ENCODE data around the gene RCAN1.
"Not testable (repeated sequence)": the region's sequence is repeated elsewhere in the genome, so short reads cannot be mapped to it uniquely, and the experiment has no call there.

RCAN1 gene

DNA sequence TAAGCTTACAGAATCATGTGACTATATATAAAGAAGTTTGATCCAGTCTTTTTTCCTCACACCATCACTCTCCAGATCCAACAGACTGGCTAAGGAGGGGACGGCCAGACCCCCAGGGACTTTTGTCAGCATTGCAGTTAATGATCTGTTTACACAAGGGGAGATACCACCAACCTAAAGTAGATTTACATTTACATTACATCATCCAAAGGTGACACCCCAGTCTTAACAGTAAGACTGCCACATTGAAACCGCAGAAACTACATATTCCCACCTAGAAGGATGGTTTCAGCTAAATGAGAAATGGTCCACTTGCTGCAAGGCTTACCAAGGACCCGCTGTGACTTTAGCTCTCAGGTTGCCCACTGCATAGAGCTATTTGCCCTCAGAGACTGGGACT is 3.4 kb downstream of the RCAN1 start:
- CTCF ChIA-PET, result interaction anchor here (0.9 to 9.5 kb wide), 6 partner anchors 9 to 264 kb away, joined by 3 to 125 read pairs (median 38); no protein-coding TSS in a partner anchor
- no peak for DNase-seq (ENCODE audit: low read depth, low spot score)
- POLR2A ChIA-PET, result no interaction called here

DNA sequence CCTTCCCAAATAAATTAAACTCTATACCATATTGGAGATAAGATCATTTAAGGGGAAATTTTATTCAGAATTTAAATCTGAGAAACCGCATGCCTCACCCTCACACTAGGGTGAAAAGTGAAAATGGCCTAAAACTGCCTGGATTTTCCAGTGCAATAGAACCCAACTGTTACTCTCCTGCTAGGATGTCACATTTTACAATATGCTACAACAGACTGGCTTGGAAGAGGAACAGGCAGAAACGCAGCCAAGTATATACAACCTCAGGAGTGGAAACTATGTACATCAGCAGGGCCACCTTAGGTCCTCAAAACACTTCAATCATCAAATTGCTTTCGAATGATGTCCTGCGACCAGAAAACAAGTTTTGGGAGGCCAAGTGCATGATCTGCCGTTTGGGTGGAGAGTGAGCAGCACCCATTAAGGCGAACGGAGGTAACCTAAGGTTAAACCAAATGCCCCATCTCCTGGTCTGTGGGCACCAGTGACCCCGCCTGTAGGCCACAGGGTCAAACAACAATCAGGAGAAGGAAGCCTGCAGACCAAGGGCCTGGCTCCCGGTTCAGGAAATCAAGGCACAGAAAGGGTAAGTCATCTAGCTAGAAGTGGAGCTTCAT is 4.9 kb downstream of the RCAN1 start:
- no peak overlapping the region for H3K4me3 ChIP-seq (ENCODE audit: low read depth, low read length)
- CTCF ChIA-PET, result interaction anchor here (1.1 to 9.5 kb wide), 5 partner anchors 7 to 108 kb away, joined by 4 to 125 read pairs (median 46); no protein-coding TSS in a partner anchor
- POLR2A ChIA-PET, result no interaction called here
- no peak for DNase-seq (ENCODE audit: low read depth, low spot score)
- TF ChIP-seq, protein P1, sequence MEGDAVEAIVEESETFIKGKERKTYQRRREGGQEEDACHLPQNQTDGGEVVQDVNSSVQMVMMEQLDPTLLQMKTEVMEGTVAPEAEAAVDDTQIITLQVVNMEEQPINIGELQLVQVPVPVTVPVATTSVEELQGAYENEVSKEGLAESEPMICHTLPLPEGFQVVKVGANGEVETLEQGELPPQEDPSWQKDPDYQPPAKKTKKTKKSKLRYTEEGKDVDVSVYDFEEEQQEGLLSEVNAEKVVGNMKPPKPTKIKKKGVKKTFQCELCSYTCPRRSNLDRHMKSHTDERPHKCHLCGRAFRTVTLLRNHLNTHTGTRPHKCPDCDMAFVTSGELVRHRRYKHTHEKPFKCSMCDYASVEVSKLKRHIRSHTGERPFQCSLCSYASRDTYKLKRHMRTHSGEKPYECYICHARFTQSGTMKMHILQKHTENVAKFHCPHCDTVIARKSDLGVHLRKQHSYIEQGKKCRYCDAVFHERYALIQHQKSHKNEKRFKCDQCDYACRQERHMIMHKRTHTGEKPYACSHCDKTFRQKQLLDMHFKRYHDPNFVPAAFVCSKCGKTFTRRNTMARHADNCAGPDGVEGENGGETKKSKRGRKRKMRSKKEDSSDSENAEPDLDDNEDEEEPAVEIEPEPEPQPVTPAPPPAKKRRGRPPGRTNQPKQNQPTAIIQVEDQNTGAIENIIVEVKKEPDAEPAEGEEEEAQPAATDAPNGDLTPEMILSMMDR (IDR thresholded peaks at IDR 0.05; ENCODE audit: insufficient read depth, low read length, missing control alignments), result no peak

More for the DNA sequence above, 3.4 kb downstream of the RCAN1 start:
- TF ChIP-seq, protein P1 (IDR thresholded peaks at IDR 0.05; ENCODE audit: insufficient read depth, low read length, missing control alignments), result no peak
- H3K4me3 ChIP-seq (ENCODE audit: low read depth, low read length), result no peak overlapping the region

DNA sequence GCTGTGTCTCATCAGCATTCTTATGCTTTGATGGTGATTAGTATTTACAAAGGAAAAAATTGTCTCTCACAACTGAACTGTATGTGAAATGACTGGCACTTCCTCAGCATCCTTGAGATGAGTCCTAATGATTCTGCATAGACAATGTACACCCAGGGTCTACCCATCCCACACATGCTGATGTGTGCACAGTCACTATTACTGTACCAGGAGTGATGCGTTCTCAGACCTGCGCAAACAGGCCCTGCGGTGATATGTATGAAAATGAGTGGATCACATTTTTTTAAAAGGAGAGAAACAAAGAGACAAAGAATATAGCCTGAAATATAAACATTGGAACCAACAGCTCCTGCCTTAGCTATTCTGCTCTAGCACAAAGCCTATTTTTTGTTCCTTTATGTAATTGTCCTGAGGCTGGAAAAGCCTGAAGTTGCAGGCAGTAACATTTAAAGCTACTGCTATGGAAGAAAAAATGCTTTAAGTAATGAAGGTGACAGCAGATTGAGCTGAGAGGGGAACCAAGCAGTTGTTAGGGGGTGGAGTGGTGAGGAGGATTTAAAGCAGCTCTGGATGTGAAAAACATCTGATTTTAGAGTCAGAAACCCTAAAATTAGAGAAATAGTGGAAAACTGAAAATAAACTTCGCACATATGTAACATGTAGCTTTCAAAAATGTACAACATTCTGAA is 5.5 kb downstream of the RCAN1 start:
- H3K4me3 ChIP-seq (ENCODE audit: low read depth, low read length), result no peak overlapping the region
- TF ChIP-seq, protein P1 (IDR thresholded peaks at IDR 0.05; ENCODE audit: insufficient read depth, low read length, missing control alignments), result no peak
- CTCF ChIA-PET, result interaction anchor here (0.6 to 8.2 kb wide), 7 partner anchors 13 to 247 kb away, joined by 3 to 50 read pairs (median 4); no protein-coding TSS in a partner anchor
- no peak for DNase-seq (ENCODE audit: low read depth, low spot score)
- POLR2A ChIA-PET, result no interaction called here

DNA sequence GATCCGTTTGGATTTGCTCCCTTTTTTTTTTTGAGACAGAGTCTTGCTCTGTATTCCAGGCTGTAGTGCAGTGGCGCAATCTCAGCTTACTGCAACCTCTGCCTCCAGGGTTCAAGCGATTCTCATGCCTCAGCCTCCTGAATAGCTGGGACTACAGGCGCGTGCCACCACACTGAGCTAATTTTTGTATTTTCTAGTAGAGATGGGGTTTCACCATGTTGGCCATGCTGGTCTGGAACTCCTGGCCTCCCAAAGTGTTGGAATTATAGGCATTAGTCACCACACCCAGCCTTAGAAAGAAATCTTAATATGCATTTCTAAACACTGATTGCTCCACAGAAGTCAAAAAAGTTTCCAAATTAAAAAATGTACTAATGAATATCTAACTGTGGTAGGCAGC is 7.5 kb downstream of the RCAN1 start:
- CTCF ChIA-PET, result interaction anchor here (1.3 to 8.2 kb wide), 4 partner anchors 21 to 100 kb away, joined by 3 to 50 read pairs (median 38); no protein-coding TSS in a partner anchor

DNA sequence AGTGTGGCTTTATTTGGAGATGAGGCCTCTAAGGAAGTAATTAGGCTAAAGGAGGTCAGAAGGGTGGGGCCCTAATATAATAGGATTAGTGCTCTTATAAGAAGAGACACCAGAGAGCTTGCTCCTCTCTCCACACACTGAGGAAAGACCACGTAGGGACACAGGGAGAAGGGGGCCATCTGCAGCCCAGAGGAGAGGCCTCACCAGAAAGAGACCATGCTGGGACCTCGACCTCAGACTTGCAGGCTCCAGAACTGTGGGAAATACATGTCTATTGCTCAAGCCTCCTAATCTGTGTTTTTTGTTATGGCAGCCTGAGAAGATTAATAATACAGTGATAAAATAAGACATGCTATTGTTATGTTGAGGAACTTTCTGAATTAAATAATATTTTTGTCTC is 8.3 kb downstream of the RCAN1 start:
- POLR2A ChIA-PET, result no interaction called here
- no peak overlapping the region for H3K4me3 ChIP-seq (ENCODE audit: low read depth, low read length)
- no peak for DNase-seq (ENCODE audit: low read depth, low spot score)

More for the DNA sequence above, 7.5 kb downstream of the RCAN1 start:
- POLR2A ChIA-PET; DNase-seq (ENCODE audit: low read depth, low spot score); H3K4me3 ChIP-seq (ENCODE audit: low read depth, low read length): not testable (repeated sequence)

DNA sequence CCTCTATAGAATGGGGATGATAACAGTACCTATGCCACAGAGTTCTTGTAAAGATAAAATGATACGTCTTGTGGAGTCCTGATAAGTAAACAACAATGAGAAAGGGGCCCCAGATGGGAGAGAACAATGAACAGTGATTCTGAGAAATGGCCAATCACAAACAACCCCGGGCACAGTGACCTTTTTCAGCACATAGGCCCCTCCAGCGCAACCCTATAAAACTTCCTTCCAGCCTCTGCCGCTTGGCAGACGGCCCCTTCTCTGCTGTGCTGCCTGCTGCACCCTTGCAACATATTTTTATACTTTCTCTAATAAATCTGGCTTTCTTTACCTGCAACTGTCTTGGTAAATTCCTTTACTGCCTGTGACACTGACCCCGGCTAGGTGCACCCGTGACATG is 8.9 kb downstream of the RCAN1 start:
- TF ChIP-seq, protein P1 (IDR thresholded peaks at IDR 0.05; ENCODE audit: insufficient read depth, low read length, missing control alignments), result no peak
- H3K4me3 ChIP-seq (ENCODE audit: low read depth, low read length), result no peak overlapping the region
- ChIA-PET POLR2A (no interaction called here), CTCF (interaction anchor here (0.6 to 8.2 kb wide), 6 partner anchors 9 to 238 kb away, joined by 3 to 336 read pairs (median 24); partner anchors contain the start of genes KCNE1 and RCAN1)
- no peak for DNase-seq (ENCODE audit: low read depth, low spot score)

More for the DNA sequence above, 8.3 kb downstream of the RCAN1 start:
- CTCF ChIA-PET, result interaction anchor here (5.2 to 8.2 kb wide), 3 partner anchors 22 to 99 kb away, joined by 31 to 50 read pairs (median 46); no protein-coding TSS in a partner anchor
- TF ChIP-seq, protein P1 (IDR thresholded peaks at IDR 0.05; ENCODE audit: insufficient read depth, low read length, missing control alignments), result no peak

DNA sequence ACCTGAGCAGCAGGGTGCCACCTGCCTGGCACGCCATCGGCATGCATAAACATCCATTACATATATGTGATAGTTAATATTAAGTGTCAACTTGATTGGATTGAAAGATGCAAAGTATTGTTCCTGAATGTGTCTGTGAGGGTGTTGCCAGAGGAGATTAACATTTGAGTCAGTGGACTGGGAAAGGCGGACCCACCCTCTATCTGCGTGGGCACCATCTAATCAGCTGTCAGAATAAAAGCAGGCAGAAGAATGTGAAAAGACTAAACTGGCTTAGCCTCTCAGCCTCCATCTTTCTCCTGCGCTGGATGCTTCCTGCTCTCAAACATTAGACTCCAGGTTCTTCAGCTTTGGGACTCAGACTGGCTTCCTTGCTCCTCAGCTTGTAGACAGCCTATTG is 10.0 kb downstream of the RCAN1 start:
- DNase-seq (ENCODE audit: low read depth, low spot score); H3K4me3 ChIP-seq (ENCODE audit: low read depth, low read length); POLR2A ChIA-PET: not testable (repeated sequence)
- CTCF ChIA-PET, result interaction anchor here (0.8 to 6.9 kb wide), 6 partner anchors 10 to 237 kb away, joined by 3 to 336 read pairs (median 88); partner anchors contain the start of genes KCNE1 and RCAN1

Measured in AG04449 (cell line).